GM19452 (cell line): ENCODE measurements around the gene OR2V1.

Experiments
- ATAC-seq: cut with Tn5 transposase; IDR thresholded peaks from one replicate; pipeline ENCODE4 v1.9.1; 2021; ENCODE audit not compliant: unreplicated experiment

The OR2V1 gene

GRCh38 chr5:181076920-181077319 lies 54.0 kb downstream of the OR2V1 start:
- ATAC-seq, result no peak
